Measurements from ENCODE around the gene PLCB2. TPM values are rescaled to one million over a fixed set of nuclear protein-coding genes. Genes with fewer than 3 reads are reported as not detected.
A peak's percentile ranks its signal among the peaks of the same experiment; 100 is the strongest.

The PLCB2 gene
- total RNA-seq, 3 donors from 2014 or later: 9.9 to 21.8 (median 17.4) TPM

- H3K36me3 ChIP-seq (ENCODE audit: low read depth): no peaks in the 10 kb centered on the region
- H3K4me3 ChIP-seq: no peak overlapping the region
- no peaks in the 10 kb centered on the region for H3K9me3 ChIP-seq
- intact Hi-C loops (cut with DNase I, micrococcal nuclease): no loop called here
- DNase-seq: peak in 1 of 3 donors; percentile 80
- H3K4me1 ChIP-seq (ENCODE audit: low read depth): peaks cover 16% of the 10 kb centered on the region
- TF ChIP-seq CTCF (IDR thresholded peaks at IDR 0.05): peak; percentile 84
- peak; percentile 38 for ATAC-seq
Measured at GRCh38 chr15:40320931-40321371, 13.2 kb upstream of the PLCB2 start.

GRCh38 chr15:40320409-40320808 lies 12.7 kb upstream of the PLCB2 start:
- no peak for DNase-seq
- Histone ChIP-seq H3K36me3 (ENCODE audit: low read depth) (no peaks in the 10 kb centered on the region), H3K4me1 (ENCODE audit: low read depth) (peaks cover 11% of the 10 kb centered on the region), H3K4me3 (no peak overlapping the region), H3K9me3 (no peaks in the 10 kb centered on the region)
- no peak for TF ChIP-seq CTCF (IDR thresholded peaks at IDR 0.05)
- intact Hi-C loops (cut with DNase I, micrococcal nuclease): no loop called here
- no peak for ATAC-seq

- Histone ChIP-seq H3K9me3 (no peaks in the 10 kb centered on the region), H3K36me3 (ENCODE audit: low read depth) (no peaks in the 10 kb centered on the region), H3K4me1 (ENCODE audit: low read depth) (peaks cover 8% of the 10 kb centered on the region), H3K4me3 (no peak overlapping the region)
- TF ChIP-seq CTCF (IDR thresholded peaks at IDR 0.05): no peak
- DNase-seq: no peak
- intact Hi-C loops (cut with DNase I, micrococcal nuclease): no loop called here
- no peak for ATAC-seq
Measured at GRCh38 chr15:40317580-40317979, 9.8 kb upstream of the PLCB2 start.

GRCh38 chr15:40316931-40317330 lies 9.2 kb upstream of the PLCB2 start:
- no peak overlapping the region for H3K4me3 ChIP-seq
- ATAC-seq (no peak), DNase-seq (no peak)
- peaks cover 5% of the 10 kb centered on the region for H3K4me1 ChIP-seq (ENCODE audit: low read depth)
- intact Hi-C loops (cut with DNase I, micrococcal nuclease): no loop called here
- no peak for TF ChIP-seq CTCF (IDR thresholded peaks at IDR 0.05)
- H3K36me3 ChIP-seq (ENCODE audit: low read depth): no peaks in the 10 kb centered on the region
- no peaks in the 10 kb centered on the region for H3K9me3 ChIP-seq

- Histone ChIP-seq H3K36me3 (ENCODE audit: low read depth) (no peaks in the 10 kb centered on the region), H3K9me3 (no peaks in the 10 kb centered on the region), H3K4me1 (ENCODE audit: low read depth) (peaks cover 5% of the 10 kb centered on the region), H3K4me3 (no peak overlapping the region)
- ATAC-seq (no peak), DNase-seq (no peak)
- TF ChIP-seq CTCF (IDR thresholded peaks at IDR 0.05): no peak
- intact Hi-C loops (cut with DNase I, micrococcal nuclease): no loop called here
Measured at GRCh38 chr15:40314723-40315276, 7.1 kb upstream of the PLCB2 start.

All from mucosa of descending colon (tissue), 3 donors.